Activated CD8-positive, alpha-beta T cell treated with anti-CD3 and anti-CD28 coated beads for 36 hours (primary cell): ENCODE measurements around the gene KMT5B. TPM values are rescaled to one million over a fixed set of nuclear protein-coding genes. Genes with fewer than 3 reads are reported as not detected.
A peak's percentile ranks its signal among the peaks of the same experiment; 100 is the strongest.

Source experiments
- ATAC-seq: fragments of 200-7000 bp; cut with Tn5 transposase; one replicate; pipeline ENCODE4 v1.10.0; 2021; ENCODE audit warnings: mild to moderate bottlenecking, moderate library complexity
- CTCF ChIA-PET: fragments of 350-600 bp; sonication (Branson Sonifier 250); formaldehyde crosslinking; loops from one replicate; lab custom pipeline; 2021; ENCODE audit warnings: antibody characterized with exemption; lab: Charles Lee
- POLR2A ChIA-PET: fragments of 350-600 bp; sonication (Branson Sonifier 250); formaldehyde crosslinking; loops from one replicate; lab custom pipeline; 2021; ENCODE audit warnings: antibody characterized with exemption; lab: Charles Lee
- DNase-seq: peaks from one replicate; pipeline ENCODE4 v3.0.0-alpha.2; 2020
- H3K27ac Mint-ChIP-seq: one replicate; pipeline ENCODE4 v1.8.0; 2021; ENCODE audit warnings: mild to moderate bottlenecking, mixed read lengths
- H3K27me3 Mint-ChIP-seq: one replicate; pipeline ENCODE4 v1.8.0; 2021; ENCODE audit warnings: mixed read lengths
- H3K36me3 Mint-ChIP-seq: one replicate; pipeline ENCODE4 v1.8.0; 2021; ENCODE audit warnings: low read depth, mixed read lengths
- H3K4me1 Mint-ChIP-seq: one replicate; pipeline ENCODE4 v1.8.0; 2021; ENCODE audit warnings: low read depth, mixed read lengths
- H3K4me3 Mint-ChIP-seq: one replicate; pipeline ENCODE4 v1.8.0; 2021; ENCODE audit warnings: mild to moderate bottlenecking, moderate library complexity, mixed read lengths
- H3K9me3 Mint-ChIP-seq: one replicate; pipeline ENCODE4 v1.8.0; 2021; ENCODE audit warnings: mixed read lengths
- CTCF ChIP-seq: fragments of 200-600 bp; IDR thresholded peaks from one replicate; pipeline ENCODE4 v1.8.0; 2022; ENCODE audit warnings: antibody characterized with exemption, mild to moderate bottlenecking
- intact Hi-C: fragments of 100-400 bp; cut with micrococcal nuclease; formaldehyde crosslinking; loops from one replicate; pipeline ENCODE4 v1.10.0; 2022
- total RNA-seq, 2 experiments: library from RNA; stranded (reverse); gene quantifications; one replicate each; pipeline ENCODE4 v1.2.3, GENCODE V29; 2021

KMT5B gene
- 10 to 100 TPM; 16.9 to 17.9 TPM for total RNA-seq

GRCh38 chr11:68213135-68213515 lies at the start of gene KMT5B:
Gene KMT5B (minus strand): TSS chr11:68213296. CDS start chr11:68190076, 23,220 bp downstream.
- Mint-ChIP-seq H3K4me1 (peaks cover 44% of the 10 kb centered on the region), H3K27me3 (peaks cover 9% of the 10 kb centered on the region), H3K27ac (peak within 1 kb of the TSS; percentile 82), H3K36me3 (peaks cover 2% of the 10 kb centered on the region), H3K9me3 (no peaks in the 10 kb centered on the region), H3K4me3 (peak within 1 kb of the TSS; percentile 86)
- POLR2A ChIA-PET = no interaction called here
- DNase-seq = peak; percentile 57
- CTCF ChIA-PET = no interaction called here
- peak; percentile 8 for ATAC-seq
- intact Hi-C loops = no loop called here
- TF ChIP-seq CTCF = no peak

GRCh38 chr11:68262544-68262827 lies 49.4 kb upstream of the KMT5B start:
- POLR2A ChIA-PET = no interaction called here

GRCh38 chr11:68261749-68262543 lies 48.9 kb upstream of the KMT5B start:
- TF ChIP-seq CTCF = no peak
- Mint-ChIP-seq H3K27me3 (no peaks in the 10 kb centered on the region), H3K9me3 (no peaks in the 10 kb centered on the region), H3K4me1 (peaks cover 3% of the 10 kb centered on the region), H3K36me3 (peaks cover 24% of the 10 kb centered on the region), H3K4me3 (no peak overlapping the region), H3K27ac (no peak overlapping the region)
- ChIA-PET POLR2A (interaction anchor here (0.9 kb wide), 1 partner anchor 10 kb away, joined by 3 read pairs; the partner anchor contains the start of gene C11orf24), CTCF (interaction anchor here (11.6 kb wide), 1 partner anchor 36 kb away, joined by 224 read pairs; no protein-coding TSS in a partner anchor)
- DNase-seq (no peak), ATAC-seq (no peak)
- intact Hi-C loops = no loop called here

More at GRCh38 chr11:68262544-68262827, 49.4 kb upstream of the KMT5B start:
- Mint-ChIP-seq H3K27me3 (no peaks in the 10 kb centered on the region), H3K4me3 (no peak overlapping the region), H3K4me1 (peaks cover 3% of the 10 kb centered on the region), H3K36me3 (peaks cover 28% of the 10 kb centered on the region), H3K9me3 (no peaks in the 10 kb centered on the region), H3K27ac (no peak overlapping the region)
- TF ChIP-seq CTCF = no peak
- CTCF ChIA-PET = no interaction called here
- intact Hi-C loops = no loop called here
- ATAC-seq (no peak), DNase-seq (no peak)

- ChIA-PET POLR2A (interaction anchor here (0.9 kb wide), 1 partner anchor 11 kb away, joined by 3 read pairs; the partner anchor contains the start of gene C11orf24), CTCF (interaction anchor here (1.4 to 11.6 kb wide), 2 partner anchors 37 to 83 kb away, joined by 3 to 224 read pairs; no protein-coding TSS in a partner anchor)
- Mint-ChIP-seq H3K4me1 (peaks cover 3% of the 10 kb centered on the region), H3K36me3 (peaks cover 19% of the 10 kb centered on the region), H3K27me3 (no peaks in the 10 kb centered on the region), H3K4me3 (no peak overlapping the region), H3K27ac (no peak overlapping the region), H3K9me3 (no peaks in the 10 kb centered on the region)
- intact Hi-C loops = no loop called here
- no peak for ATAC-seq
- no peak for TF ChIP-seq CTCF
- DNase-seq = no peak
Observed at GRCh38 chr11:68261006-68261405, 47.9 kb upstream of the KMT5B start.

GRCh38 chr11:68260484-68260883 lies 47.4 kb upstream of the KMT5B start:
- Mint-ChIP-seq H3K27me3 (no peaks in the 10 kb centered on the region), H3K9me3 (no peaks in the 10 kb centered on the region), H3K4me1 (peaks cover 3% of the 10 kb centered on the region), H3K27ac (no peak overlapping the region), H3K36me3 (peaks cover 19% of the 10 kb centered on the region), H3K4me3 (no peak overlapping the region)
- ATAC-seq (no peak), DNase-seq (no peak)
- ChIA-PET POLR2A (no interaction called here), CTCF (interaction anchor here (1.4 to 11.6 kb wide), 3 partner anchors 10 to 83 kb away, joined by 3 to 224 read pairs (median 28); partner anchors contain the start of gene C11orf24)
- TF ChIP-seq CTCF = no peak
- intact Hi-C loops = no loop called here
